Astrocyte (in vitro differentiated cells and primary cell): ENCODE measurements around the gene AGPAT4.

Source experiments
- EZH2 ChIP-seq: IDR thresholded peaks from 2 replicates; pipeline ENCODE4 v1.6.1; 2012; ENCODE audit warnings: mild to moderate bottlenecking, low read length, inconsistent platforms; ENCODE audit not compliant: insufficient read depth
- TF ChIP-seq, protein P1 (sequence below): IDR thresholded peaks from 2 replicates; pipeline ENCODE4 v1.5.1; 2011; ENCODE audit warnings: low read depth, mild to moderate bottlenecking, inconsistent platforms, low read length, moderate library complexity; ENCODE audit not compliant: insufficient read depth

DNA sequence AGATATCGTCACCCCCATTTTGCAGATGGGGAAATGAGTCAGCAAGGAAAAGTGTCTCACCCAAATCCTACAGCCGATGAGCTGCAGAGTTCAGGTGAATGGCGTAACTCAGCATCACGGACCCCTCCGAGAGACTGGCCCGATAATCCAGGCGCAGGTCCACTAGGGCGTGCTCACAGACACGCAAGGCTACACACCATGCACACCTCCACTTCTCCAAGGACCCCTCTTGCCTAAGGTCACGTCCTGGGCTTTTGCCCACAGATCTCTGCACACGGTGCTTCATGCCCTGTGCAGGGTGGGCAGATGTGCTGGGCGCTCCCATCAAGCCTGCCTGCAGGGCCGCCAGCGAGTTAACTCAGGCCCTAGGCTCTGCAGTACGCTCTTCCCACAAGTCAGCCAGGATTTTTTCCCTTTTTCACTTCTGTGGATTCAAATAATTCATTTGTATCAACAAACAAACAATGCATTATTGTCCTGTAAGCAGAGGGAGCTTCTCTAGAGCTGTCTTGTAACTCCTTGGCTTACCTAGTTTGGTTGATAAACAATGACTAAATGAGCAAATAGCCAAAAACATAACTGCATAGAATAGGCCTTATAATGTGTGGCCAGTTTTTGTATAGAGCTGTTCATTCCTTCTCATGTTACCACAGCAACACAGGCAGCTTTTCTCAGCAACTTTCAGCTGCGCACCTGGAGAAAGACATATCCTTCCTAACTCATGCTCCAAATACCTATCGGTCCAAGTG is 139.1 kb downstream of the AGPAT4 start:
- TF ChIP-seq, protein P1, sequence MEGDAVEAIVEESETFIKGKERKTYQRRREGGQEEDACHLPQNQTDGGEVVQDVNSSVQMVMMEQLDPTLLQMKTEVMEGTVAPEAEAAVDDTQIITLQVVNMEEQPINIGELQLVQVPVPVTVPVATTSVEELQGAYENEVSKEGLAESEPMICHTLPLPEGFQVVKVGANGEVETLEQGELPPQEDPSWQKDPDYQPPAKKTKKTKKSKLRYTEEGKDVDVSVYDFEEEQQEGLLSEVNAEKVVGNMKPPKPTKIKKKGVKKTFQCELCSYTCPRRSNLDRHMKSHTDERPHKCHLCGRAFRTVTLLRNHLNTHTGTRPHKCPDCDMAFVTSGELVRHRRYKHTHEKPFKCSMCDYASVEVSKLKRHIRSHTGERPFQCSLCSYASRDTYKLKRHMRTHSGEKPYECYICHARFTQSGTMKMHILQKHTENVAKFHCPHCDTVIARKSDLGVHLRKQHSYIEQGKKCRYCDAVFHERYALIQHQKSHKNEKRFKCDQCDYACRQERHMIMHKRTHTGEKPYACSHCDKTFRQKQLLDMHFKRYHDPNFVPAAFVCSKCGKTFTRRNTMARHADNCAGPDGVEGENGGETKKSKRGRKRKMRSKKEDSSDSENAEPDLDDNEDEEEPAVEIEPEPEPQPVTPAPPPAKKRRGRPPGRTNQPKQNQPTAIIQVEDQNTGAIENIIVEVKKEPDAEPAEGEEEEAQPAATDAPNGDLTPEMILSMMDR, result no peak
- TF ChIP-seq EZH2, result no peak
